ENCODE data around the gene DIAPH2. TPM values are rescaled to one million over a fixed set of nuclear protein-coding genes. Genes with fewer than 3 reads are reported as not detected.

The DIAPH2 gene
- total and polyA plus RNA-seq, 2 experiments from 2014 or later: 16.2 to 56.6 TPM

GRCh38 chrX:97384685-97385084 is 700.0 kb downstream of the DIAPH2 start:
- H3K4me3 ChIP-seq: no peak overlapping the region
- TF ChIP-seq ZNF331 (CRISPR knock-in tag; IDR thresholded peaks at IDR 0.05; ENCODE audit: low read depth) (no peak), ETS1 (IDR thresholded peaks at IDR 0.05) (no peak), JUNB (IDR thresholded peaks at IDR 0.05; ENCODE audit: unreplicated experiment) (no peak), ZNF462 (CRISPR knock-in tag; IDR thresholded peaks at IDR 0.05) (no peak), POLR2AphosphoS5 (IDR thresholded peaks at IDR 0.05; ENCODE audit: low read depth) (no peak), STAT1 (IDR thresholded peaks at IDR 0.05; ENCODE audit: unreplicated experiment) (no peak), EZH2phosphoT487 (IDR thresholded peaks at IDR 0.05; ENCODE audit: unreplicated experiment) (no peak), CREB1 (CRISPR knock-in tag; IDR thresholded peaks at IDR 0.05; ENCODE audit: low read depth) (no peak), ZNF114 (CRISPR knock-in tag; IDR thresholded peaks at IDR 0.05) (no peak), EZH2 (IDR thresholded peaks at IDR 0.05; ENCODE audit: low read depth, unreplicated experiment) (no peak), NANOG (IDR thresholded peaks at IDR 0.05; ENCODE audit: borderline replicate concordance) (no peak)
- TF ChIP-seq, protein P1, sequence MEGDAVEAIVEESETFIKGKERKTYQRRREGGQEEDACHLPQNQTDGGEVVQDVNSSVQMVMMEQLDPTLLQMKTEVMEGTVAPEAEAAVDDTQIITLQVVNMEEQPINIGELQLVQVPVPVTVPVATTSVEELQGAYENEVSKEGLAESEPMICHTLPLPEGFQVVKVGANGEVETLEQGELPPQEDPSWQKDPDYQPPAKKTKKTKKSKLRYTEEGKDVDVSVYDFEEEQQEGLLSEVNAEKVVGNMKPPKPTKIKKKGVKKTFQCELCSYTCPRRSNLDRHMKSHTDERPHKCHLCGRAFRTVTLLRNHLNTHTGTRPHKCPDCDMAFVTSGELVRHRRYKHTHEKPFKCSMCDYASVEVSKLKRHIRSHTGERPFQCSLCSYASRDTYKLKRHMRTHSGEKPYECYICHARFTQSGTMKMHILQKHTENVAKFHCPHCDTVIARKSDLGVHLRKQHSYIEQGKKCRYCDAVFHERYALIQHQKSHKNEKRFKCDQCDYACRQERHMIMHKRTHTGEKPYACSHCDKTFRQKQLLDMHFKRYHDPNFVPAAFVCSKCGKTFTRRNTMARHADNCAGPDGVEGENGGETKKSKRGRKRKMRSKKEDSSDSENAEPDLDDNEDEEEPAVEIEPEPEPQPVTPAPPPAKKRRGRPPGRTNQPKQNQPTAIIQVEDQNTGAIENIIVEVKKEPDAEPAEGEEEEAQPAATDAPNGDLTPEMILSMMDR (conservative IDR thresholded peaks at IDR 0.05; ENCODE audit: low read depth in 2 of 2): no peak
- TF ChIP-seq, protein P2, sequence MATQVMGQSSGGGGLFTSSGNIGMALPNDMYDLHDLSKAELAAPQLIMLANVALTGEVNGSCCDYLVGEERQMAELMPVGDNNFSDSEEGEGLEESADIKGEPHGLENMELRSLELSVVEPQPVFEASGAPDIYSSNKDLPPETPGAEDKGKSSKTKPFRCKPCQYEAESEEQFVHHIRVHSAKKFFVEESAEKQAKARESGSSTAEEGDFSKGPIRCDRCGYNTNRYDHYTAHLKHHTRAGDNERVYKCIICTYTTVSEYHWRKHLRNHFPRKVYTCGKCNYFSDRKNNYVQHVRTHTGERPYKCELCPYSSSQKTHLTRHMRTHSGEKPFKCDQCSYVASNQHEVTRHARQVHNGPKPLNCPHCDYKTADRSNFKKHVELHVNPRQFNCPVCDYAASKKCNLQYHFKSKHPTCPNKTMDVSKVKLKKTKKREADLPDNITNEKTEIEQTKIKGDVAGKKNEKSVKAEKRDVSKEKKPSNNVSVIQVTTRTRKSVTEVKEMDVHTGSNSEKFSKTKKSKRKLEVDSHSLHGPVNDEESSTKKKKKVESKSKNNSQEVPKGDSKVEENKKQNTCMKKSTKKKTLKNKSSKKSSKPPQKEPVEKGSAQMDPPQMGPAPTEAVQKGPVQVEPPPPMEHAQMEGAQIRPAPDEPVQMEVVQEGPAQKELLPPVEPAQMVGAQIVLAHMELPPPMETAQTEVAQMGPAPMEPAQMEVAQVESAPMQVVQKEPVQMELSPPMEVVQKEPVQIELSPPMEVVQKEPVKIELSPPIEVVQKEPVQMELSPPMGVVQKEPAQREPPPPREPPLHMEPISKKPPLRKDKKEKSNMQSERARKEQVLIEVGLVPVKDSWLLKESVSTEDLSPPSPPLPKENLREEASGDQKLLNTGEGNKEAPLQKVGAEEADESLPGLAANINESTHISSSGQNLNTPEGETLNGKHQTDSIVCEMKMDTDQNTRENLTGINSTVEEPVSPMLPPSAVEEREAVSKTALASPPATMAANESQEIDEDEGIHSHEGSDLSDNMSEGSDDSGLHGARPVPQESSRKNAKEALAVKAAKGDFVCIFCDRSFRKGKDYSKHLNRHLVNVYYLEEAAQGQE (IDR thresholded peaks at IDR 0.05; ENCODE audit: unreplicated experiment): no peak
- H3K9me2 ChIP-seq (ENCODE audit: insufficient read depth): no peaks in the 10 kb centered on the region
- H3F3A ChIP-seq (replicated peaks; ENCODE audit: low read depth): no peaks in the 10 kb centered on the region
- H3K79me2 ChIP-seq (replicated peaks; ENCODE audit: insufficient read depth): 0 out of 2 replicates have a peak, but pooled peaks cover 4% of the 10 kb centered on the region
- H3K4me2 ChIP-seq: no peak overlapping the region
- H3K4me1 Mint-ChIP-seq: peaks cover 10% of the 10 kb centered on the region; the same call in 2 of the 3 replicates
- H3K36me3 ChIP-seq (ENCODE audit: insufficient read depth): peaks cover 4% of the 10 kb centered on the region; the same call in 1 of the 2 replicates
- H3K27ac ChIP-seq (ENCODE audit: low read depth): no peak overlapping the region
- H3K36me3 Mint-ChIP-seq (ENCODE audit: low read depth): peaks cover 39% of the 10 kb centered on the region
- DNase-seq (ENCODE audit: low spot score): no peak
- no peak overlapping the region for H2AFZ ChIP-seq
- ATAC-seq: no peak
- H3K4me1 ChIP-seq (ENCODE audit: insufficient read depth): peaks cover 19% of the 10 kb centered on the region
- H3K9me3 Mint-ChIP-seq: no peaks in the 10 kb centered on the region
- H3K27me3 ChIP-seq (ENCODE audit: insufficient read depth): no peaks in the 10 kb centered on the region
- no peak overlapping the region for H3K4me3 Mint-ChIP-seq
- peaks cover 2% of the 10 kb centered on the region for H3K27me3 Mint-ChIP-seq (ENCODE audit: insufficient read depth, low read depth, poor library complexity)
- H3K27ac Mint-ChIP-seq: no peak overlapping the region
- no peaks in the 10 kb centered on the region for H4K20me1 ChIP-seq (replicated peaks; ENCODE audit: insufficient read depth)

All from GM23338 (cell line).